Bronchial epithelial cell (primary cell): ENCODE data around the gene BEND2. TPM values are rescaled to one million over a fixed set of nuclear protein-coding genes. Genes with fewer than 3 reads are reported as not detected.

Experiments
- DNase-seq: peaks from one replicate; pipeline ENCODE4 v3.0.0-alpha.2; 2010; ENCODE audit warnings: low read depth
- FAIRE-seq: peaks from 2 replicates; lab custom pipeline; 2011; peaks lifted over from hg19 to GRCh38; lab: Jason Lieb, UNC
- H3K27me3 ChIP-seq: 2 replicates; pipeline ENCODE4 v1.5.1; 2011; ENCODE audit warnings: low read length; ENCODE audit not compliant: control insufficient read depth, insufficient read depth
- H3K36me3 ChIP-seq: 2 replicates; pipeline ENCODE4 v1.5.1; 2011; ENCODE audit warnings: low read length; ENCODE audit not compliant: control insufficient read depth, insufficient read depth
- H3K4me3 ChIP-seq: 2 replicates; pipeline ENCODE4 v1.5.1; 2011; ENCODE audit warnings: mild to moderate bottlenecking, low read depth, low read length, control low read depth
- CTCF ChIP-seq: IDR thresholded peaks from 2 replicates; pipeline ENCODE4 v1.5.1; 2011; ENCODE audit warnings: mild to moderate bottlenecking, moderate library complexity, low read length, control low read depth, inconsistent platforms; ENCODE audit not compliant: insufficient read depth, severe bottlenecking
- total RNA-seq: library from RNA; depleted of rRNA; stranded (reverse); fragments of >200 nt; gene quantifications from 2 replicates; pipeline ENCODE4 v1.2.1, GENCODE V29; 2014

Gene BEND2
- total RNA-seq, 1 donor from 2014 or later = not detected

GRCh38 chrX:18158963-18159362 is 61.7 kb downstream of the BEND2 start:
- DNase-seq (no peak), FAIRE-seq (no peak)
- H3K36me3 ChIP-seq = no peaks in the 10 kb centered on the region
- no peak overlapping the region for H3K4me3 ChIP-seq
- no peak for TF ChIP-seq CTCF
- no peaks in the 10 kb centered on the region for H3K27me3 ChIP-seq

- no peaks in the 10 kb centered on the region for H3K36me3 ChIP-seq
- H3K4me3 ChIP-seq = no peak overlapping the region
- TF ChIP-seq CTCF = no peak
- no peaks in the 10 kb centered on the region for H3K27me3 ChIP-seq
- DNase-seq (no peak), FAIRE-seq (no peak)
Observed at GRCh38 chrX:18151649-18152048, 69.0 kb downstream of the BEND2 start.

GRCh38 chrX:18151157-18151556 is 69.5 kb downstream of the BEND2 start:
- DNase-seq (no peak), FAIRE-seq (no peak)
- no peaks in the 10 kb centered on the region for H3K36me3 ChIP-seq
- H3K27me3 ChIP-seq = no peaks in the 10 kb centered on the region
- no peak overlapping the region for H3K4me3 ChIP-seq
- TF ChIP-seq CTCF = no peak

- FAIRE-seq (no peak), DNase-seq (no peak)
- Histone ChIP-seq H3K4me3 (no peak overlapping the region), H3K27me3 (no peaks in the 10 kb centered on the region), H3K36me3 (no peaks in the 10 kb centered on the region)
- TF ChIP-seq CTCF = no peak
Observed at GRCh38 chrX:18149454-18149853, 71.2 kb downstream of the BEND2 start.

- H3K4me3 ChIP-seq = no peak overlapping the region
- FAIRE-seq = peak; percentile 13
- H3K27me3 ChIP-seq = no peaks in the 10 kb centered on the region
- peak; percentile 1 for DNase-seq
- no peaks in the 10 kb centered on the region for H3K36me3 ChIP-seq
- TF ChIP-seq CTCF = no peak
Observed at GRCh38 chrX:18146954-18147353, 73.7 kb downstream of the BEND2 start.

- H3K27me3 ChIP-seq = no peaks in the 10 kb centered on the region
- no peak for TF ChIP-seq CTCF
- no peak for DNase-seq
- no peak for FAIRE-seq
- H3K4me3 ChIP-seq = no peak overlapping the region
- H3K36me3 ChIP-seq = no peaks in the 10 kb centered on the region
Observed at GRCh38 chrX:18146009-18146408, 74.7 kb downstream of the BEND2 start.
